Measurements from ENCODE around the gene CLIC1.

The CLIC1 gene

DNA sequence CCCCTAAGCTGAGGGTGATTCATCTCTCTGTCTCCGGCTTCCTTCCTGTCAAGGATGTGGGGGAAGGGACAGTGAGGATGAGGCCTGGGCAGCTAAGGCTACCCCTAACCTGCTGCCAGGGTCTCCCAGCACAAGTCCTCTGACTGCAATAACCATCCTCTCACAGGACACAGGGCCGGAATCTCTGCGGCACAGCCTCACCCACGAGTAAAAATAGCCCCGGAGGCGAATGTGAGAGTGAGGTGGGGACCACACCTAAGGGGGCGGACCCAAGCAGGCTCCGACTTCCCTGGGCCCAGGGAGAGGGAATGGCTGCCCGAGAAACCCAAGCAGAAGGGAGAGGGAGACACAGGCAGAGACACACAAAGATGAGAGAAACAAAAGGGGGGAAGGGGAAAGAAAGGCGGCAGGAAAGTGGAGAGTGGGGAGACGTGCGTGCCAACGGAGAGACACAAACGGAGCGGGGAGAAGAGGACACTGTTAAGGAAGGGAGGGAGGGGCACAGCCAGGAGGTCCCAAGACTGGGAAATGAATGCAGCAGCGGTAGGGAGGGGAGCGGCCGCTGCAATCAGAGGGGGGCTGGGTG is 1.4 kb downstream of the CLIC1 start:
- no peak for TF ChIP-seq POLR2AphosphoS5 (IDR thresholded peaks at IDR 0.05; ENCODE audit: low read depth, low read length)
- TF ChIP-seq TAF1 (IDR thresholded peaks at IDR 0.05; ENCODE audit: borderline replicate concordance, low read depth, low read length), result no peak
- 0 out of 2 replicates have a peak, but pooled peaks have one; percentile 30 for TF ChIP-seq POLR2A (IDR thresholded peaks at IDR 0.05; ENCODE audit: low read depth, low read length)
- no peak for DNase-seq (ENCODE audit: insufficient read length)
- no peak for FAIRE-seq

DNA sequence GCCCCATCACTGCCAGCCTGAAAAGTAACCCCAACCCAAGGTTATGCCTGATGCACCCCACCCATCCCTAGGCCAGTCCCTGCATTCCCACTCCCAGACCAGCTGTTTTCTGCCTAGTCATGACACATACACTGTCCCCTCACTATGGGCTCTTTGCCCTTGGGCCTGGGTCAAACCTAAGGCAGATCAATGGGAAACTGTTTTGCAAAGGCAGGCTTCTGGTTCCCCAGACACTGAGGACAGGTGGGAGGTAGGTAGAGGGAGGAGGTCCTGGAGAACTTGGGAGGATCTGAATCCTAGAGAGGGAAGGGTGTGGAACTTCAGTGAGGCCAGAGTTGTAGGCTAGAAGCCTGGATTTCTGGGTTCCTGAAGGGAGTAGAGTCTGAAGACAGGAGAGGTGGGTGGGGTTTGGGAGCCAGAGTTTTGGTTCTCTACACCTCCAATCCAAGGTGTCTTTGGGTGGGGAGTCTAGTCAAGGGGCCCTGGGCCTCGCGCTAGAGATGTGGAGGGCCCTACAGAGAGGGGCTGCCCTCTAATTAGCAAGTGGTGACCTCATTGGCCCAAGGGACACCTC is 2.0 kb downstream of the CLIC1 start:
- FAIRE-seq (peak; percentile 80), DNase-seq (ENCODE audit: insufficient read length) (peak; percentile 62)
- TF ChIP-seq POLR2AphosphoS5 (IDR thresholded peaks at IDR 0.05; ENCODE audit: low read depth, low read length), result no peak
- TF ChIP-seq POLR2A (IDR thresholded peaks at IDR 0.05; ENCODE audit: low read depth, low read length), result no peak
- TF ChIP-seq TAF1 (IDR thresholded peaks at IDR 0.05; ENCODE audit: borderline replicate concordance, low read depth, low read length), result no peak

DNA sequence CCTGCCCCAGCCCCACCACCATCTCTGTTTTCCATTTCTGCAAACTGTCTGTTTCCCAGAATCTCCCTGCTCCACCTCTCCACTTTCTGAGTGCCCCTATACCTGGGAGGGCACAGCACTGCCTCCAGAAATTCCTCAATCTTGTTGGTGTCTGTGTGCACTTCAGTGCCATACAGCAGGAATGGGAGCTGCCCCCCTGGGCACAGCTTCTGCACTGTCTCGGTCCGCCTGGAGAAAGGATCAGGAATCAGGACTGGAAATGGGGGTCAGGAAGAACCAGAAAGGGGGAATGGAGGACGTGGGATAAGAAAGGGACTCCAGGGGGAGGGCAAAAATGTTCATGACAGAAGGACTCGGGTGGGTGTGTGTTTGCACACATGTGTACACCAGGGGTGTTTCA is 2.6 kb downstream of the CLIC1 start:
- TF ChIP-seq TAF1 (IDR thresholded peaks at IDR 0.05; ENCODE audit: borderline replicate concordance, low read depth, low read length), result no peak
- no peak for DNase-seq (ENCODE audit: insufficient read length)
- FAIRE-seq, result no peak

DNA sequence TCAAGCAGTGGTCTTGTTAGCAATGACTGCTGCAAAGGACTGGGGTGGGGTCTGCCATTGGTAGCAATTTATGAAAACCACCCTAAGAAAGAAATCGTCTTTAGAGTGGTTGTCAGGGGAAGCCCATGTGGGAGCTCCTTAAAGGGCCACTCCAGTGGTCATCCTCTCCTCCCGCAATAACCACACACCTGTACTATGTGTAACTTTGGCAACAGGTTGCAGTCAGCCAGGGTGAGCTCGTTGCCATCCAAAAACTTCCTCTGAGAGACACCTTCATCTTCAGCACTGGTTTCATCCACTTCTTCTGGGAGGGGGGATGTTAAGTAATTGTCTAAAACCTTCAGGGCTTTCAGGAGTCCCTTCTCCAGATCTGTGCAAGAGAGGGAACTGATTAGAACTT is 4.3 kb downstream of the CLIC1 start:
- FAIRE-seq (no peak), DNase-seq (ENCODE audit: insufficient read length) (no peak)
- TF ChIP-seq POLR2A (IDR thresholded peaks at IDR 0.05; ENCODE audit: low read depth, low read length), result no peak
- TF ChIP-seq POLR2AphosphoS5 (IDR thresholded peaks at IDR 0.05; ENCODE audit: low read depth, low read length), result no peak
- TF ChIP-seq TAF1 (IDR thresholded peaks at IDR 0.05; ENCODE audit: borderline replicate concordance, low read depth, low read length), result no peak

DNA sequence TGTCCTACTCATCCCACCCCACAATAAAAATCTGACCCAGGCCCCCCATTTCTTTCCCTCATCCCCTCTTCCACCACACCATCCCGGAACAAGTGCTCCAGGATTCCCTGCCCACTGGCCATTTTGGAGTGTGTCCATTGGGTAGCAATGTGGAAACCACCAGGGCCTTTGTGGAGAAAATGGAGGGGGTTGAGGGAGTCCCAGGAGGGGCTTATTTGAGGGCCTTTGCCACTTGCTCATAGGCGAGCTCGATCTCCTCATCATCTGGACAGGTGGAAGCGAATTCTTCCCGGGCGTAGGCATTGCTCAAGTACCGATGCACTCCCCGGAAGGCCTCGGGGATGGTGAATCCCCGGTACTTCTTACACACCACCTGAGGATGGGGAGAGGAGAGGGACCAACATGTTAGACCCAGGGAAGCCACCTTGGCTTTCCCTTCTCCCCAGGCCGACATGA is 5.7 kb downstream of the CLIC1 start:
- DNase-seq (ENCODE audit: insufficient read length) (no peak), FAIRE-seq (no peak)
- TF ChIP-seq POLR2AphosphoS5 (IDR thresholded peaks at IDR 0.05; ENCODE audit: low read depth, low read length) (no peak), TAF1 (IDR thresholded peaks at IDR 0.05; ENCODE audit: borderline replicate concordance, low read depth, low read length) (no peak), POLR2A (IDR thresholded peaks at IDR 0.05; ENCODE audit: low read depth, low read length) (no peak)

DNA sequence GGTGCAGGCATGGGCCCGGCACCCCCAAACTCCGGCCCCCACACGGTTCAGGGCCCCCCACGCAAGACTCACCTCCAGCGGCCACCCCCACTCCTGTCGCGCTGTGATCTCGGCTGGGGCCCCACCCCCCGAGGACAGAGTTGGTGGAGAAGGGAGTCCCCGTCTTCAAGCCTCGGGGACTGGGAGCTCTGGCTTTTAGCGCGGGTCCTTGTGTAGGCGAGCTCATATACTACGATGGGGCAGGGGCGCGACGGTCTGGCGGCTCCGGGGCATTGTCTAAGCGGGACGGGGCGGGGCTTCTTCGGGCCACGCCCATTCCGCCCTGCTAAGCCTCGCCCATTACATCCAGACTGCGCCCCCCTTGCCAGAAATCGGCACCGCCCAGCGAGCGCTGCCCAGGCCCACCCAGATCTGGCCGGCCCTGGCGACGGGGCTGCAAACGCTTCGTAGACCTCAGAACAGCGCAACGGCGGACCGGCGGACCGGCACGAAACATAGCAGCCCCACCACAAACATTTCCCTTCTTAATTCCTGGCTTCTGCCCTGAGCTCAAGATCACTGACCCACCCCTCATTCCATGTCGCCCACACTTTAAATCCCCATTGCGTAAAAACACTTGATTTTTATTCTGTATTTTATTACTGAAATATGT is 6.2 kb downstream of the CLIC1 start:
- DNase-seq (ENCODE audit: insufficient read length), result peak; percentile 69
- TF ChIP-seq TAF1 (IDR thresholded peaks at IDR 0.05; ENCODE audit: borderline replicate concordance, low read depth, low read length) (no peak), POLR2A (IDR thresholded peaks at IDR 0.05; ENCODE audit: low read depth, low read length) (peak; percentile 43; the same call in 1 of the 2 replicates), POLR2AphosphoS5 (IDR thresholded peaks at IDR 0.05; ENCODE audit: low read depth, low read length) (no peak)
- peak; percentile 56 for FAIRE-seq

DNA sequence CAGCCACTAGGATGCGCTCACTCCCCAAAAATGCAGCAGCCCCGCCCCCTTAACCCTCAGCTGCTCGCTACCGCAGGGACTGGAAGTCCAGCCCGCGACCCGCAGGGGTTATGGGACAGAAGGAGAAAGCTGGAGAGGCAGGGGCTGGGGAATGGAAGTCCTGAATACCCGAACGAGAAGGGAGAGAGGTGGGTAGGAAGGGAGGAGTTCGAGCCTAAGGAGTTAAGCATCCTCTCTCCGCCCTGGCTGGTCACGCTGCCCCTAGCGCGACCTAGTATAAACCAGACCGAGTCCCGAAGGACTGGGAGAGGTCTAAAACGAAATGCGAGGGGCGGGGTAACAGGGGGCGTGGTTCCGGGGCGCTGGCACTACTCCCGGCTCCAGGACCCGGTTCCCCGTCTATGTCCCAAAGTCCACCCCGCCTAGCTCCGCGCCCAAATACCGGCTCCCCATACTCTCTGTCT is 6.8 kb downstream of the CLIC1 start:
- FAIRE-seq (peak; percentile 9), DNase-seq (ENCODE audit: insufficient read length) (peak; percentile 70)
- TF ChIP-seq POLR2AphosphoS5 (IDR thresholded peaks at IDR 0.05; ENCODE audit: low read depth, low read length) (no peak), POLR2A (IDR thresholded peaks at IDR 0.05; ENCODE audit: low read depth, low read length) (0 out of 2 replicates have a peak, but pooled peaks have one; percentile 47)

DNA sequence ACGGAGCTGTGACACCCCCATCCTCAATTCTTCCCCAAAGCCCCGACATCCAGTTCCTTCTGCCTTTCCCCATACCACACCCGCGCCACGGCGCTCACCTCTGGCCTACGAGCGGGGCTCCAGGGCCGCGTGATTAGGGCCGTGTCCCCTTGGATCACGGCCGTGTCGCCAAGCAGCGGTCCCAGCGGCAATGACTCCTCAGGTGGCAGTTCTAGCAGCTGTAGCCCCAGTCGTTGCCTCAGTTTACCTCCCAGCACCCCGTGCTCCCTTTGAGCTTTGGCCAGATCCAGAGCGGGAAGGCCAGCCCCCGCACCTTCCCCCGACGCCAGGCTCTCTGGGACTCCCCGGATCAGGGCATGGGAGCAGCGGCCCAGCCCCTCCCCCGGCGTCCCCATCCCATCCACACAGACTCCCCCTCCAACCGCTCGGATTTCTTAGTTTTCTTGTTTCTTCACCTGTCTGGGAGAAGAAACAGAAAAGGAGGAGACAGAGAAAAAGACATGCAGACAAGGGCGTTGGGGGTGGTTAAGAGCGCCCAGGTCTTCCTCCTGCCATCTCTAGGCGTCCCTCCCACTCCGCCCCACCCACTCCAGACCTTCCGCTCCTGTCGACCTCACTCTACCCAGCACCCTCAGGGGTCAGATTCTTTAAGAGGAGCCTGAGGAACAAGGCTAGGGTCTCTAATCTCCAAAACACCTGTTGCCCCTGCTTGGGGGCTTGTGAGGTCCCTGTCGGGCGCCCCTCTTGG is 7.4 kb downstream of the CLIC1 start, which contains the start of gene DDAH2:
DDAH2 (minus strand) TSS at position 533 of the 748 bp plus-strand sequence; CDS start at position 395, 138 bp downstream.
- DNase-seq (ENCODE audit: insufficient read length), result no peak
- TF ChIP-seq TAF1 (IDR thresholded peaks at IDR 0.05; ENCODE audit: borderline replicate concordance, low read depth, low read length) (no peak), POLR2AphosphoS5 (IDR thresholded peaks at IDR 0.05; ENCODE audit: low read depth, low read length) (no peak), POLR2A (IDR thresholded peaks at IDR 0.05; ENCODE audit: low read depth, low read length) (no peak)
- FAIRE-seq, result no peak

DNA sequence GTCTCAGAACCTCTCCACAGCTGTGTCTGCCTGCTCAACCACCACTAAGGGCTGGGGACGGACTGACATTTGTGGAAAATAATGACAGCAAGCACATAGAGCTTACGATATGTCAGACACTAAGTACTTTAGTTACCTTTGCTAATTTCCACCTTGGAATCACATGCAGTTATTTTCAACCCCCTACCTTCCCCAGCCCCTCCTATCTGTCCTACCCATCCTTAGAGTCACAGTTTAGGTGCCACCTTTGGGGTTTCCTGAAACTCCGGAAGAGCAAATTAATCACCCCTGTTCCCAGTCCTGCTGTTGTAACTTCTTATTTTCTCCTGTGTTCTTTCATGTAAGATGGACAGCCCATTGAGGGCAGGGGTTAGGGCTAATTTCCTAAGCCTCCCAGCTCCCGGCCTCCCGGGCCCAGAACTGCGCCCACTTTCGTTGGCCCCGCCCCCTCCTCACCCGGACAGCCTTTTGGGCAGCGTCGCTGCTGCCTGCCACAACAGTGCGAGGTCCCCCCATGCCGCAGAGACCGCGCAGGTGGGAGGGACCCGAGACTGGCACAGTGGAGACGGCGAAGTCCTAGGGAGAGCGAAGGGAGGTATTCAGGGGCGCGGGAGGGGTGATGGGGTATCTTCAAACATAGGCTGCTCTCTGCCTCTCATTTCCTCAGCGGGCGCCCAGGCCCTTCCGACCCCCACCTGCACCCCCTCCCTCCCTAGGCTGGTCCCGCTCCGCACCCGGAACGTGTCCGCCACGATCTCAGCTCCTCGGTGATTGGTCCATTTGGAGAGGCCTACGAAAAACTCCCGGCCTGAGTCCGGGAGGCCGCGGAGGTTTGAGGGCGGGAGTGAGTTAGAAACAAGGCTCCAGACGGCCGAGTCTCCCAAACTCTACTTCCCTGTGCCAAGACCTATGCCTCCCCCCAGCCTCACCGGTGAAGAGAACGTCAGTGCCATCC is 8.3 kb downstream of the CLIC1 start:
- TF ChIP-seq TAF1 (IDR thresholded peaks at IDR 0.05; ENCODE audit: borderline replicate concordance, low read depth, low read length), result no peak
- FAIRE-seq (no peak), DNase-seq (ENCODE audit: insufficient read length) (no peak)

DNA sequence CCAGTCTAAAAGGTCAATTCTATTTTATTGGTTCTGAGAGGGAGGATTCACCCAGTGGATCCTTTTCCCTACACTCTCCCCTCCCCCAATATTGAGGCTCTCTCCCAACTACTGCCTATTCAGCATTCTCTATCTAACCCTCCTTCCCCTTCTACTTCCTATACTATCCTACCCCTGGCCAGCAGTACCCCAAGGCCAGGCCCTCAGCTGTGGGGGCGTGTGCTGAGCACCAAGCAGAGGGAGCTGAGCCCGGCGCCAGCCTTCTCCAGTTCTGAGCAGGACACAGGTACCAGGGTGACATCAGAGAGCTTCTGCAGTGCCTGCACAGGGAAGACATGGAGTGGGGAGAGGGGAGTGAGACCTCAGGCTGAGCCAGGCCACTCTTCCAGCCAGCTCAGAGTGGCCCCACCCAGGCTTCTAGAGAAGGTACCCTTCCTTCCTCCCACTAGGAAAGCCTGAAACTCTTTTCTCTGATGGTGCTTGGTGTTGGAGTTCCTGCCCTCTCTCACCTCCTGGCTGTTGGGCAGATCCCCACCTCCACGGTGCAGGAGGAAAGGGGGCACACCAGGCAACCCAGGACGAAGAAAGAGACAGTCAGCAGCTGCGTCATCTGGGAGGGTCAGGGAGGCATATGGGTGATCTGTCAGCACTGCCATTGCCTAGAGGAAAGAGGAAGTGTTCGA is 9.2 kb downstream of the CLIC1 start:
- DNase-seq (ENCODE audit: insufficient read length) (peak; percentile 83), FAIRE-seq (peak; percentile 98)
- no peak; the same call in 1 of the 2 replicates for TF ChIP-seq POLR2A (IDR thresholded peaks at IDR 0.05; ENCODE audit: low read depth, low read length)
- TF ChIP-seq POLR2AphosphoS5 (IDR thresholded peaks at IDR 0.05; ENCODE audit: low read depth, low read length), result no peak
- TF ChIP-seq TAF1 (IDR thresholded peaks at IDR 0.05; ENCODE audit: borderline replicate concordance, low read depth, low read length), result no peak
